ENCODE results near the gene DIO3.

- no peak for TF ChIP-seq EZH2 (IDR thresholded peaks at IDR 0.05; ENCODE audit: borderline replicate concordance, low read length)
- TF ChIP-seq CTCF (conservative IDR thresholded peaks at IDR 0.05 in 1 of 2, IDR thresholded peaks at IDR 0.05 in 1 of 2; ENCODE audit: extremely low read depth in 1 of 2, insufficient read depth in 1 of 2, low read depth in 1 of 2, low read length in 2 of 2) = no peak
Observed at GRCh38 chr14:101596742-101597141, 35.4 kb downstream of the DIO3 start.

All from mammary epithelial cell (primary cell).